HepG2 (cell line): ENCODE measurements around the gene PIGC. TPM values are rescaled to one million over a fixed set of nuclear protein-coding genes. Genes with fewer than 3 reads are reported as not detected.

Experiments used
- ATAC-seq: fragments of 200-7000 bp; cut with Tn5 transposase; 3 replicates; pipeline ENCODE4 v1.9.1; 2020; ENCODE audit warnings: mild to moderate bottlenecking, moderate library complexity
- BruUV-seq: library from RNA; stranded (reverse); fragments of 400-500 nt; replicated peaks from 2 replicates; lab custom pipeline; 2021; lab: Mats Ljungman, UMichigan
- CTCF ChIA-PET: fragments of 300-600 bp; formaldehyde crosslinking; extraction: SDS; loops from one replicate; lab custom pipeline; 2021; ENCODE audit warnings: low total read pairs, inconsistent platforms, low intra/inter-chr PET ratio; lab: Yijun Ruan, JAX
- POLR2A ChIA-PET: fragments of 350-600 bp; sonication (Branson Sonifier 250); formaldehyde crosslinking; loops from one replicate; lab custom pipeline; 2020; ENCODE audit warnings: antibody characterized with exemption, inconsistent platforms; lab: Yijun Ruan, JAX
- DNase-seq: peaks from one replicate; pipeline ENCODE4 v3.0.0-alpha.2; 2015; ENCODE audit warnings: low spot score
- FAIRE-seq: peaks from 3 replicates; lab custom pipeline; 2011; peaks lifted over from hg19 to GRCh38; lab: Jason Lieb, UNC
- H2AFZ ChIP-seq: one replicate; pipeline ENCODE4 v1.6.1; 2011; ENCODE audit warnings: low read length, inconsistent platforms
- H3K27ac ChIP-seq: fragments of 300-600 bp; 3 replicates; pipeline ENCODE4 v1.8.0; 2011; ENCODE audit warnings: mixed run types, mild to moderate bottlenecking, mixed read lengths, low read length, inconsistent platforms; ENCODE audit not compliant: insufficient read depth; ENCODE audit errors: extremely low read length
- H3K27me3 ChIP-seq, 2 experiments: fragments of 200-600 bp in 1 of 2; 2 replicates in 1 of 2; 3 replicates in 1 of 2; pipeline versions ENCODE4 v1.6.0 to v1.8.0; 2011; ENCODE audit warnings: low read length in 2 of 2, mild to moderate bottlenecking in 2 of 2, moderate library complexity in 2 of 2, inconsistent platforms in 1 of 2; ENCODE audit not compliant: insufficient read depth in 2 of 2, control insufficient read depth in 1 of 2
- H3K36me3 ChIP-seq, 2 experiments: fragments of 200-600 bp in 1 of 2; replicated peaks in 1 of 2; 2 replicates in 1 of 2; 3 replicates in 1 of 2; pipeline versions ENCODE4 v1.5.1 to v1.8.0; 2011; ENCODE audit warnings: low read length in 2 of 2, inconsistent platforms in 1 of 2; ENCODE audit not compliant: insufficient read depth in 2 of 2, control insufficient read depth in 1 of 2
- H3K4me1 ChIP-seq: 2 replicates; pipeline ENCODE4 v1.5.1; 2012; ENCODE audit warnings: low read length, inconsistent platforms; ENCODE audit not compliant: insufficient read depth
- H3K4me2 ChIP-seq: 2 replicates; pipeline ENCODE4 v1.6.0; 2011; ENCODE audit warnings: low read depth, low read length, inconsistent platforms
- H3K4me3 ChIP-seq, 3 experiments: fragments of 200-600 bp in 1 of 3; sonication (generic), shearing (Covaris generic) in 1 of 3; replicated peaks in 1 of 3; 2 replicates each; pipeline ENCODE4 v1.5.1; 2011 to 2016; ENCODE audit warnings: low read length in 3 of 3, inconsistent platforms in 2 of 3, low read depth in 2 of 3, mild to moderate bottlenecking in 2 of 3, control low read depth in 1 of 3, mixed read lengths in 1 of 3; ENCODE audit not compliant: insufficient read depth in 1 of 3
- H3K79me2 ChIP-seq: one replicate; pipeline ENCODE4 v1.6.1; 2011; ENCODE audit warnings: low read length, inconsistent platforms; ENCODE audit not compliant: insufficient read depth
- H3K9ac ChIP-seq: 2 replicates; pipeline ENCODE4 v1.6.0; 2011; ENCODE audit warnings: mild to moderate bottlenecking, low read depth, low read length, inconsistent platforms; ENCODE audit not compliant: insufficient read depth
- H3K9me3 ChIP-seq: 2 replicates; pipeline ENCODE4 v1.5.1; 2012; ENCODE audit warnings: mild to moderate bottlenecking, low read length
- H4K20me1 ChIP-seq: 2 replicates; pipeline ENCODE4 v1.6.0; 2011; ENCODE audit warnings: inconsistent platforms, mild to moderate bottlenecking, low read length, moderate library complexity; ENCODE audit not compliant: insufficient read depth
- FOXK2 ChIP-seq: fragments of 450-650 bp; IDR thresholded peaks from 2 replicates; pipeline ENCODE4 v1.6.1; 2016
- HOXA5 ChIP-seq: sonication (generic); formaldehyde crosslinking; IDR thresholded peaks from 2 replicates; pipeline ENCODE4 v1.4.0; 2020; ENCODE audit warnings: missing genetic modification reagents
- MTA1 ChIP-seq: sonication (generic); formaldehyde crosslinking; IDR thresholded peaks from 2 replicates; pipeline ENCODE4 v1.4.0; 2020; ENCODE audit warnings: missing genetic modification reagents, mild to moderate bottlenecking, borderline replicate concordance
- TRIM24 ChIP-seq: sonication (generic); formaldehyde crosslinking; IDR thresholded peaks from 2 replicates; pipeline ENCODE4 v1.8.0; 2022; ENCODE audit warnings: mild to moderate bottlenecking, missing genetic modification reagents
- ZNF18 ChIP-seq: sonication (generic); formaldehyde crosslinking; IDR thresholded peaks from 2 replicates; pipeline ENCODE4 v1.8.0; 2022; ENCODE audit warnings: mild to moderate bottlenecking, missing genetic modification reagents; ENCODE audit not compliant: insufficient replicate concordance
- ZNF556 ChIP-seq: sonication (generic); formaldehyde crosslinking; IDR thresholded peaks from 2 replicates; pipeline ENCODE4 v1.4.0; 2020; ENCODE audit warnings: mild to moderate bottlenecking, missing genetic modification reagents, borderline replicate concordance
- ZNF670 ChIP-seq: sonication (generic); formaldehyde crosslinking; IDR thresholded peaks from 2 replicates; pipeline ENCODE4 v1.8.0; 2022; ENCODE audit warnings: mild to moderate bottlenecking, missing genetic modification reagents, borderline replicate concordance
- WGBS: methylation state at CpG from one replicate; pipeline ENCODE4 v1.1.6; 2017; ENCODE audit warnings: low lambda C conversion rate; 5-methylcytosine and 5-hydroxymethylcytosine counted together
- in situ Hi-C: cut with HindIII; loops from 2 replicates; pipeline ENCODE4 v1.10.0; 2017; ENCODE audit warnings: low pct_unique_long_range_greater_than_20kb; ENCODE audit not compliant: extremely low pct_ligation_motif_present
- intact Hi-C: fragments of 100-400 bp; cut with micrococcal nuclease; formaldehyde crosslinking; loops from one replicate; pipeline ENCODE4 v1.10.0; 2022; ENCODE audit not compliant: unreplicated experiment
- polyA plus RNA-seq, 8 experiments: library from polyadenylated mRNA; depleted of rRNA in 3 of 8; stranded (reverse) in 7 of 8; unstranded in 1 of 8; fragments of >200 nt; fragmentation: Illumina TruSeq in 4 of 8; extraction: Trizol in 4 of 8; gene quantifications; 2 replicates each; pipeline versions ENCODE4 v1.2.1 to v1.2.3, GENCODE V29; 2011 to 2016; ENCODE audit warnings: low read depth in 4 of 8, missing spikeins in 1 of 8, mixed read lengths in 1 of 8; ENCODE audit not compliant: insufficient read depth in 1 of 8
- total RNA-seq, 5 experiments: library from RNA; depleted of rRNA; stranded (reverse); fragments of >200 nt; fragmentation: Illumina TruSeq; extraction: Trizol; gene quantifications; 2 replicates each; pipeline ENCODE4 v1.2.3, GENCODE V29; 2016; ENCODE audit warnings: low read depth in 1 of 5

PIGC gene
- total and polyA plus RNA-seq, 2 of the 13 experiments (the other 11 are each of a cell fraction or from before 2014, with no cell fraction given), result 26.7 to 29.5 TPM

- no peak overlapping the region for H3K4me2 ChIP-seq
- POLR2A ChIA-PET, result no interaction called here
- no TSS peak for BruUV-seq
Observed at GRCh38 chr1:172421974-172422604, 21.8 kb downstream of the PIGC start.

GRCh38 chr1:172420385-172420784, 23.5 kb downstream of the PIGC start, which contains the start of gene C1orf105:
Gene C1orf105 (plus strand): TSS chr1:172420685. CDS start chr1:172420886, 201 bp downstream.
- H3K79me2 ChIP-seq, result no peaks in the 10 kb centered on the region
- no peaks in the 10 kb centered on the region for H3K9me3 ChIP-seq
- TF ChIP-seq FOXK2, result no peak
- intact Hi-C loops, result no loop called here
- H3K27me3 ChIP-seq, result no peaks in the 10 kb centered on the region
- CTCF ChIA-PET, result no interaction called here
- no peak within 1 kb of the TSS for H3K4me2 ChIP-seq
- no peak for FAIRE-seq
- WGBS, result 16% methylated on average over 1 of the region's 1 CpG
- no TSS peak for BruUV-seq
- in situ Hi-C loops, result loop anchor here (10.0 kb wide), 1 partner anchor 304 kb away; no protein-coding TSS in a partner anchor
- no peak for ATAC-seq
- POLR2A ChIA-PET, result no interaction called here
- H3K4me1 ChIP-seq, result peaks cover 11% of the 10 kb centered on the region
- DNase-seq, result no peak
- no peak within 1 kb of the TSS for H2AFZ ChIP-seq
- no peak within 1 kb of the TSS for H3K4me3 ChIP-seq
- no peaks in the 10 kb centered on the region for H4K20me1 ChIP-seq
- H3K9ac ChIP-seq, result no peak within 1 kb of the TSS
- H3K36me3 ChIP-seq, result no peaks in the 10 kb centered on the region
- no peak within 1 kb of the TSS for H3K27ac ChIP-seq

More at GRCh38 chr1:172421974-172422604, 21.8 kb downstream of the PIGC start:
- Histone ChIP-seq H3K9ac (no peak overlapping the region), H3K9me3 (no peaks in the 10 kb centered on the region), H3K79me2 (no peaks in the 10 kb centered on the region), H2AFZ (no peak overlapping the region), H3K4me1 (peaks cover 11% of the 10 kb centered on the region), H3K27me3 (no peaks in the 10 kb centered on the region), H3K27ac (no peak overlapping the region), H4K20me1 (no peaks in the 10 kb centered on the region), H3K4me3 (no peak overlapping the region)
- 60% methylated on average over 5 of the region's 5 CpGs for WGBS
- CTCF ChIA-PET, result no interaction called here
- no peak for FAIRE-seq
- DNase-seq, result no peak
- no peak for ATAC-seq
- intact Hi-C loops, result no loop called here
- in situ Hi-C loops, result loop anchor here (10.0 kb wide), 1 partner anchor 303 kb away; no protein-coding TSS in a partner anchor
- no peak for TF ChIP-seq TRIM24
- TF ChIP-seq ZNF670 (CRISPR knock-in tag), result no peak
- TF ChIP-seq HOXA5 (CRISPR knock-in tag), result no peak
- TF ChIP-seq ZNF18, result no peak
- no peak for TF ChIP-seq MTA1 (CRISPR knock-in tag)
- TF ChIP-seq ZNF556 (CRISPR knock-in tag), result no peak
- TF ChIP-seq, all 625 proteins: peak for 0
- H3K36me3 ChIP-seq, result no peaks in the 10 kb centered on the region
